Mucosa of descending colon (tissue), 3 donors: ENCODE data around the gene KCNA10. TPM values are rescaled to one million over a fixed set of nuclear protein-coding genes. Genes with fewer than 3 reads are reported as not detected.
A peak's percentile ranks its signal among the peaks of the same experiment; 100 is the strongest.

Experiments used
- ATAC-seq: fragments of 200-7000 bp; cut with Tn5 transposase; one replicate; pipeline ENCODE4 v1.9.1; 2020; ENCODE audit warnings: mild to moderate bottlenecking, moderate library complexity
- DNase-seq, 3 donors: peaks; one replicate each; pipeline ENCODE4 v3.0.0-alpha.2; 2020
- H3K36me3 ChIP-seq: fragments of 200-600 bp; one replicate; pipeline ENCODE4 v1.8.0; 2021; ENCODE audit warnings: low read depth, mild to moderate bottlenecking
- H3K4me1 ChIP-seq: fragments of 200-600 bp; one replicate; pipeline ENCODE4 v1.8.0; 2021; ENCODE audit warnings: low read depth, mild to moderate bottlenecking
- H3K4me3 ChIP-seq: fragments of 200-600 bp; one replicate; pipeline ENCODE4 v1.8.0; 2021; ENCODE audit warnings: mild to moderate bottlenecking
- H3K9me3 ChIP-seq: fragments of 200-600 bp; one replicate; pipeline ENCODE4 v1.8.0; 2021; ENCODE audit warnings: mild to moderate bottlenecking
- CTCF ChIP-seq: fragments of 200-600 bp; IDR thresholded peaks from one replicate; pipeline ENCODE4 v1.8.0; 2022; ENCODE audit warnings: antibody characterized with exemption, mild to moderate bottlenecking
- intact Hi-C, 2 donors: fragments of 100-400 bp; cut with DNase I in 1 of 2; cut with micrococcal nuclease in 1 of 2; formaldehyde crosslinking; loops; one replicate each; pipeline versions ENCODE4 v1.11.0 to v1.11.1; 2022; cut with DNase I, micrococcal nuclease
- total RNA-seq, 3 donors: library from RNA; stranded (reverse); fragmentation: NEBNext Ultra II Directional in 2 of 3; extraction: Animal tissue kit (Norgen Biotek cat#: 25700) in 2 of 3; gene quantifications; one replicate each; pipeline versions ENCODE4 v1.2.1 to v1.2.4, GENCODE V29; 2021 to 2023
- donor health status: DM: no; HTN: no; CAD: no; lungs with moderate emphysema.
- donor health status: DM: no; HTN: no; CAD: no.
- donor health status: DM: no; HTN: yes; CAD: no.

The KCNA10 gene
- total RNA-seq, 3 donors from 2014 or later: not detected

- intact Hi-C loops: no loop called here
Measured at GRCh38 chr1:110498270-110498669, 20.7 kb downstream of the KCNA10 start.

GRCh38 chr1:110495926-110496600 lies 22.9 kb downstream of the KCNA10 start:
- H3K4me3 ChIP-seq: no peak overlapping the region
- ATAC-seq (peak; percentile 88), DNase-seq (peak in 2 of 3 donors; percentile 69 to 94)
- H3K36me3 ChIP-seq: no peaks in the 10 kb centered on the region
- H3K4me1 ChIP-seq: no peaks in the 10 kb centered on the region
- no peaks in the 10 kb centered on the region for H3K9me3 ChIP-seq
- intact Hi-C loops: no loop called here
- TF ChIP-seq CTCF: peak; percentile 70

More at GRCh38 chr1:110498270-110498669, 20.7 kb downstream of the KCNA10 start:
- Histone ChIP-seq H3K9me3 (no peaks in the 10 kb centered on the region), H3K4me1 (no peaks in the 10 kb centered on the region), H3K4me3 (no peak overlapping the region), H3K36me3 (no peaks in the 10 kb centered on the region)
- no peak for TF ChIP-seq CTCF
- ATAC-seq (no peak), DNase-seq (no peak)

GRCh38 chr1:110494522-110495406 lies 24.2 kb downstream of the KCNA10 start:
- TF ChIP-seq CTCF: no peak
- H3K9me3 ChIP-seq: no peaks in the 10 kb centered on the region
- DNase-seq (no peak), ATAC-seq (no peak)
- H3K4me1 ChIP-seq: no peaks in the 10 kb centered on the region
- intact Hi-C loops: no loop called here
- H3K36me3 ChIP-seq: no peaks in the 10 kb centered on the region
- no peak overlapping the region for H3K4me3 ChIP-seq

GRCh38 chr1:110494036-110494435 lies 24.9 kb downstream of the KCNA10 start:
- DNase-seq (no peak), ATAC-seq (no peak)
- TF ChIP-seq CTCF: no peak
- Histone ChIP-seq H3K36me3 (no peaks in the 10 kb centered on the region), H3K4me1 (no peaks in the 10 kb centered on the region), H3K4me3 (no peak overlapping the region), H3K9me3 (no peaks in the 10 kb centered on the region)
- intact Hi-C loops: no loop called here

GRCh38 chr1:110493059-110493699 lies 25.8 kb downstream of the KCNA10 start:
- DNase-seq (no peak), ATAC-seq (no peak)
- H3K9me3 ChIP-seq: no peaks in the 10 kb centered on the region
- no peaks in the 10 kb centered on the region for H3K36me3 ChIP-seq
- no peaks in the 10 kb centered on the region for H3K4me1 ChIP-seq
- no peak for TF ChIP-seq CTCF
- intact Hi-C loops: no loop called here
- no peak overlapping the region for H3K4me3 ChIP-seq
